ENCODE data around the gene ARL6IP6. TPM values are rescaled to one million over a fixed set of nuclear protein-coding genes. Genes with fewer than 3 reads are reported as not detected.

Gene ARL6IP6
- total and polyA plus RNA-seq, 2 experiments from 2014 or later: 49.1 to 65.4 TPM

DNA sequence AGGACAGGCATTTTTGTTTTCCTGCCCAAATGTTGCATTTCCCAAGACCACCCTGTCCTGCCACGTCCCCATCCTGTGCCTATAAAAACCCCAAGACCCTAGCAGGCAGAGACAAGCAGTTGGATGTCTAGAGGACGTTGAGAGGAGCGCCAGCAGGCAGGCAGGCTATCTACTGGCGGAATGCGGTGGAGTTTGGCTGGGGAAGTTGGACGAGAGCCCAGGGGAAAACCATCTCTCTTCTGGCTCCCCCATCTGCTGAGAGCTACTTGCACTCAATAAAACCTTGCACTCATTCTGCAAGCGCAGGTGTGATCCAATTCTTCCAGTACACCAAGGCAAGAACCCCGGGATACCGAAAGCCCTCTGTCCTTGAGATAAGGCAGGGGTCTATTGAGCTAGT is 72.5 kb downstream of the ARL6IP6 start:
- Mint-ChIP-seq H3K4me3 (no peak overlapping the region), H3K9me3 (peaks cover 18% of the 10 kb centered on the region), H3K4me1 (peaks cover 13% of the 10 kb centered on the region), H3K36me3 (ENCODE audit: low read depth) (peaks cover 16% of the 10 kb centered on the region), H3K27ac (no peak overlapping the region), H3K27me3 (ENCODE audit: insufficient read depth, low read depth, poor library complexity) (no peaks in the 10 kb centered on the region)
- no peak overlapping the region for H3K4me3 ChIP-seq
- H3K27me3 ChIP-seq (ENCODE audit: insufficient read depth): no peaks in the 10 kb centered on the region
- H3K36me3 ChIP-seq (ENCODE audit: insufficient read depth): no peaks in the 10 kb centered on the region; the same call in 1 of the 2 replicates
- peaks cover 9% of the 10 kb centered on the region; the same call in 1 of the 2 replicates for H3K4me1 ChIP-seq (ENCODE audit: insufficient read depth)
- H3K9me2 ChIP-seq (ENCODE audit: insufficient read depth): no peaks in the 10 kb centered on the region
- DNase-seq (ENCODE audit: low spot score) (no peak), ATAC-seq (no peak)
- no peaks in the 10 kb centered on the region for H3F3A ChIP-seq (replicated peaks; ENCODE audit: low read depth)
- H2AFZ ChIP-seq: 0 out of 2 replicates have a peak overlapping the region, but pooled peaks have one; percentile 18
- H3K27ac ChIP-seq (ENCODE audit: low read depth): no peak overlapping the region
- H3K79me2 ChIP-seq (replicated peaks; ENCODE audit: insufficient read depth): no peaks in the 10 kb centered on the region
- TF ChIP-seq EZH2phosphoT487 (IDR thresholded peaks at IDR 0.05; ENCODE audit: unreplicated experiment) (no peak), ZNF114 (CRISPR knock-in tag; IDR thresholded peaks at IDR 0.05) (no peak), ZNF331 (CRISPR knock-in tag; IDR thresholded peaks at IDR 0.05; ENCODE audit: low read depth) (no peak), EZH2 (IDR thresholded peaks at IDR 0.05; ENCODE audit: low read depth, unreplicated experiment) (no peak)
- H4K20me1 ChIP-seq (replicated peaks; ENCODE audit: insufficient read depth): no peaks in the 10 kb centered on the region
- no peak overlapping the region for H3K4me2 ChIP-seq

DNA sequence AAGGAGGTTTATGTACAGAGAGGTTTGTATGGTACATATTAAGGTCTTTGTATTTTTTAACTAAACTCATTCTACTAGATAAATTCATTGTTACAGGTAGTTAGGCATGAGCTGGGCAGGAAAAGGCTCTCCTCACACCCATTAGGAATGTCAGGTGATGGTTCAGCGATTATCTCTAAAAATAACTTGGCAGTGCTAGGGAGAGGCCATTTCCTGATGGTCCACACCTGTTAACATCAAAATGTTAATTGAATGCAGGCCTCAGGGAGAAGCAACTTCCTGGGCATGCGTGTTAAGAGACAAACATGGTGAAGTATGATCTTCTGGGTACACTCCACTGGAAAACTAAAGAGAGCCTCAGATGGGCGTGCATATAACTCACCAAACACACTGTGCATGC is 73.6 kb downstream of the ARL6IP6 start:
- peaks cover 13% of the 10 kb centered on the region for H3K4me1 Mint-ChIP-seq
- TF ChIP-seq, protein P1, sequence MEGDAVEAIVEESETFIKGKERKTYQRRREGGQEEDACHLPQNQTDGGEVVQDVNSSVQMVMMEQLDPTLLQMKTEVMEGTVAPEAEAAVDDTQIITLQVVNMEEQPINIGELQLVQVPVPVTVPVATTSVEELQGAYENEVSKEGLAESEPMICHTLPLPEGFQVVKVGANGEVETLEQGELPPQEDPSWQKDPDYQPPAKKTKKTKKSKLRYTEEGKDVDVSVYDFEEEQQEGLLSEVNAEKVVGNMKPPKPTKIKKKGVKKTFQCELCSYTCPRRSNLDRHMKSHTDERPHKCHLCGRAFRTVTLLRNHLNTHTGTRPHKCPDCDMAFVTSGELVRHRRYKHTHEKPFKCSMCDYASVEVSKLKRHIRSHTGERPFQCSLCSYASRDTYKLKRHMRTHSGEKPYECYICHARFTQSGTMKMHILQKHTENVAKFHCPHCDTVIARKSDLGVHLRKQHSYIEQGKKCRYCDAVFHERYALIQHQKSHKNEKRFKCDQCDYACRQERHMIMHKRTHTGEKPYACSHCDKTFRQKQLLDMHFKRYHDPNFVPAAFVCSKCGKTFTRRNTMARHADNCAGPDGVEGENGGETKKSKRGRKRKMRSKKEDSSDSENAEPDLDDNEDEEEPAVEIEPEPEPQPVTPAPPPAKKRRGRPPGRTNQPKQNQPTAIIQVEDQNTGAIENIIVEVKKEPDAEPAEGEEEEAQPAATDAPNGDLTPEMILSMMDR (conservative IDR thresholded peaks at IDR 0.05; ENCODE audit: low read depth in 2 of 2): no peak
- TF ChIP-seq CREB1 (CRISPR knock-in tag; IDR thresholded peaks at IDR 0.05; ENCODE audit: low read depth) (no peak), ZNF114 (CRISPR knock-in tag; IDR thresholded peaks at IDR 0.05) (no peak), JUNB (IDR thresholded peaks at IDR 0.05; ENCODE audit: unreplicated experiment) (no peak), EZH2phosphoT487 (IDR thresholded peaks at IDR 0.05; ENCODE audit: unreplicated experiment) (no peak), NANOG (IDR thresholded peaks at IDR 0.05; ENCODE audit: borderline replicate concordance) (no peak), EZH2 (IDR thresholded peaks at IDR 0.05; ENCODE audit: low read depth, unreplicated experiment) (no peak), ZNF331 (CRISPR knock-in tag; IDR thresholded peaks at IDR 0.05; ENCODE audit: low read depth) (no peak), STAT1 (IDR thresholded peaks at IDR 0.05; ENCODE audit: unreplicated experiment) (no peak), POLR2AphosphoS5 (IDR thresholded peaks at IDR 0.05; ENCODE audit: low read depth) (no peak)
- TF ChIP-seq, protein P2, sequence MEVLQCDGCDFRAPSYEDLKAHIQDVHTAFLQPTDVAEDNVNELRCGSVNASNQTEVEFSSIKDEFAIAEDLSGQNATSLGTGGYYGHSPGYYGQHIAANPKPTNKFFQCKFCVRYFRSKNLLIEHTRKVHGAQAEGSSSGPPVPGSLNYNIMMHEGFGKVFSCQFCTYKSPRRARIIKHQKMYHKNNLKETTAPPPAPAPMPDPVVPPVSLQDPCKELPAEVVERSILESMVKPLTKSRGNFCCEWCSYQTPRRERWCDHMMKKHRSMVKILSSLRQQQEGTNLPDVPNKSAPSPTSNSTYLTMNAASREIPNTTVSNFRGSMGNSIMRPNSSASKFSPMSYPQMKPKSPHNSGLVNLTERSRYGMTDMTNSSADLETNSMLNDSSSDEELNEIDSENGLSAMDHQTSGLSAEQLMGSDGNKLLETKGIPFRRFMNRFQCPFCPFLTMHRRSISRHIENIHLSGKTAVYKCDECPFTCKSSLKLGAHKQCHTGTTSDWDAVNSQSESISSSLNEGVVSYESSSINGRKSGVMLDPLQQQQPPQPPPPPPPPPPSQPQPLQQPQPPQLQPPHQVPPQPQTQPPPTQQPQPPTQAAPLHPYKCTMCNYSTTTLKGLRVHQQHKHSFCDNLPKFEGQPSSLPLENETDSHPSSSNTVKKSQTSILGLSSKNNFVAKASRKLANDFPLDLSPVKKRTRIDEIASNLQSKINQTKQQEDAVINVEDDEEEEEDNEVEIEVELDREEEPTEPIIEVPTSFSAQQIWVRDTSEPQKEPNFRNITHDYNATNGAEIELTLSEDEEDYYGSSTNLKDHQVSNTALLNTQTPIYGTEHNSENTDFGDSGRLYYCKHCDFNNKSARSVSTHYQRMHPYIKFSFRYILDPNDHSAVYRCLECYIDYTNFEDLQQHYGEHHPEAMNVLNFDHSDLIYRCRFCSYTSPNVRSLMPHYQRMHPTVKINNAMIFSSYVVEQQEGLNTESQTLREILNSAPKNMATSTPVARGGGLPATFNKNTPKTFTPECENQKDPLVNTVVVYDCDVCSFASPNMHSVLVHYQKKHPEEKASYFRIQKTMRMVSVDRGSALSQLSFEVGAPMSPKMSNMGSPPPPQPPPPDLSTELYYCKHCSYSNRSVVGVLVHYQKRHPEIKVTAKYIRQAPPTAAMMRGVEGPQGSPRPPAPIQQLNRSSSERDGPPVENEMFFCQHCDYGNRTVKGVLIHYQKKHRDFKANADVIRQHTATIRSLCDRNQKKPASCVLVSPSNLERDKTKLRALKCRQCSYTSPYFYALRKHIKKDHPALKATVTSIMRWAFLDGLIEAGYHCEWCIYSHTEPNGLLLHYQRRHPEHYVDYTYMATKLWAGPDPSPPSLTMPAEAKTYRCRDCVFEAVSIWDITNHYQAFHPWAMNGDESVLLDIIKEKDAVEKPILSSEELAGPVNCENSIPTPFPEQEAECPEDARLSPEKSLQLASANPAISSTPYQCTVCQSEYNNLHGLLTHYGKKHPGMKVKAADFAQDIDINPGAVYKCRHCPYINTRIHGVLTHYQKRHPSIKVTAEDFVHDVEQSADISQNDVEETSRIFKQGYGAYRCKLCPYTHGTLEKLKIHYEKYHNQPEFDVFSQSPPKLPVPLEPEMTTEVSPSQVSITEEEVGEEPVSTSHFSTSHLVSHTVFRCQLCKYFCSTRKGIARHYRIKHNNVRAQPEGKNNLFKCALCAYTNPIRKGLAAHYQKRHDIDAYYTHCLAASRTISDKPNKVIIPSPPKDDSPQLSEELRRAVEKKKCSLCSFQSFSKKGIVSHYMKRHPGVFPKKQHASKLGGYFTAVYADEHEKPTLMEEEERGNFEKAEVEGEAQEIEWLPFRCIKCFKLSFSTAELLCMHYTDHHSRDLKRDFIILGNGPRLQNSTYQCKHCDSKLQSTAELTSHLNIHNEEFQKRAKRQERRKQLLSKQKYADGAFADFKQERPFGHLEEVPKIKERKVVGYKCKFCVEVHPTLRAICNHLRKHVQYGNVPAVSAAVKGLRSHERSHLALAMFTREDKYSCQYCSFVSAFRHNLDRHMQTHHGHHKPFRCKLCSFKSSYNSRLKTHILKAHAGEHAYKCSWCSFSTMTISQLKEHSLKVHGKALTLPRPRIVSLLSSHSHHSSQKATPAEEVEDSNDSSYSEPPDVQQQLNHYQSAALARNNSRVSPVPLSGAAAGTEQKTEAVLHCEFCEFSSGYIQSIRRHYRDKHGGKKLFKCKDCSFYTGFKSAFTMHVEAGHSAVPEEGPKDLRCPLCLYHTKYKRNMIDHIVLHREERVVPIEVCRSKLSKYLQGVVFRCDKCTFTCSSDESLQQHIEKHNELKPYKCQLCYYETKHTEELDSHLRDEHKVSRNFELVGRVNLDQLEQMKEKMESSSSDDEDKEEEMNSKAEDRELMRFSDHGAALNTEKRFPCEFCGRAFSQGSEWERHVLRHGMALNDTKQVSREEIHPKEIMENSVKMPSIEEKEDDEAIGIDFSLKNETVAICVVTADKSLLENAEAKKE (CRISPR knock-in tag; IDR thresholded peaks at IDR 0.05): no peak
- peak overlapping the region; percentile 91; the same call in 1 of the 2 replicates for H2AFZ ChIP-seq

More for the DNA sequence above, 73.6 kb downstream of the ARL6IP6 start:
- Histone ChIP-seq H3K4me2 (no peak overlapping the region), H3K27ac (ENCODE audit: low read depth) (no peak overlapping the region), H3K36me3 (ENCODE audit: insufficient read depth) (no peaks in the 10 kb centered on the region), H3K79me2 (replicated peaks; ENCODE audit: insufficient read depth) (no peaks in the 10 kb centered on the region), H3K4me3 (no peak overlapping the region), H4K20me1 (replicated peaks; ENCODE audit: insufficient read depth) (no peaks in the 10 kb centered on the region), H3K4me1 (ENCODE audit: insufficient read depth) (peaks cover 9% of the 10 kb centered on the region; the same call in 1 of the 2 replicates), H3F3A (replicated peaks; ENCODE audit: low read depth) (no peaks in the 10 kb centered on the region), H3K27me3 (ENCODE audit: insufficient read depth) (no peaks in the 10 kb centered on the region), H3K9me2 (ENCODE audit: insufficient read depth) (no peaks in the 10 kb centered on the region)
- DNase-seq (ENCODE audit: low spot score): no peak
- Mint-ChIP-seq H3K9me3 (peaks cover 7% of the 10 kb centered on the region), H3K36me3 (ENCODE audit: low read depth) (peaks cover 7% of the 10 kb centered on the region; the same call in 2 of the 3 replicates), H3K27me3 (ENCODE audit: insufficient read depth, low read depth, poor library complexity) (no peaks in the 10 kb centered on the region), H3K4me3 (no peak overlapping the region), H3K27ac (no peak overlapping the region)
- no peak for ATAC-seq
